GM12873 (cell line): ENCODE measurements around the gene LRRC4C.

Experiments
- TF ChIP-seq, protein P1 (sequence below): IDR thresholded peaks from 2 replicates; pipeline ENCODE4 v1.5.1; 2012; ENCODE audit warnings: low read depth, mild to moderate bottlenecking, moderate library complexity, low read length, control low read depth; ENCODE audit not compliant: insufficient read depth; ENCODE audit errors: missing control alignments

Gene LRRC4C

DNA sequence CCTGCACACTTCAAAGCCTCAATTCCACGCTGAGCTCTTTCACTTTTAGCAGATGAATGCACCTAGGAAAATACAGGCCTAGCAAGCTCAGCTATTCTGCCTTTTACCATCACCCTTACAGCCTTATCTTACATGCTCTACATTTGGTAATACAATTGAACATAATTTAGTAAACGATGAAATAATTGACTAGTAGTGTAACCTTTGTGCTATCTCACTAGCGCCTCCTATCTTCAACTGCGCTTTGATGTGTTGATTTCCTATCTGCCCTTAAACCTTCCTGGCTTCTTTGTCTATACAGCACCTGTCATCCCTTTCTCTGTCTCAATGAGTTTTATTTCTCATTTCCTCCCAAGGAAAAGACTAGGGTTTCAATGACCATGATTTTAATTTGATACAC lies 149.7 kb downstream of the LRRC4C start:
- TF ChIP-seq, protein P1, sequence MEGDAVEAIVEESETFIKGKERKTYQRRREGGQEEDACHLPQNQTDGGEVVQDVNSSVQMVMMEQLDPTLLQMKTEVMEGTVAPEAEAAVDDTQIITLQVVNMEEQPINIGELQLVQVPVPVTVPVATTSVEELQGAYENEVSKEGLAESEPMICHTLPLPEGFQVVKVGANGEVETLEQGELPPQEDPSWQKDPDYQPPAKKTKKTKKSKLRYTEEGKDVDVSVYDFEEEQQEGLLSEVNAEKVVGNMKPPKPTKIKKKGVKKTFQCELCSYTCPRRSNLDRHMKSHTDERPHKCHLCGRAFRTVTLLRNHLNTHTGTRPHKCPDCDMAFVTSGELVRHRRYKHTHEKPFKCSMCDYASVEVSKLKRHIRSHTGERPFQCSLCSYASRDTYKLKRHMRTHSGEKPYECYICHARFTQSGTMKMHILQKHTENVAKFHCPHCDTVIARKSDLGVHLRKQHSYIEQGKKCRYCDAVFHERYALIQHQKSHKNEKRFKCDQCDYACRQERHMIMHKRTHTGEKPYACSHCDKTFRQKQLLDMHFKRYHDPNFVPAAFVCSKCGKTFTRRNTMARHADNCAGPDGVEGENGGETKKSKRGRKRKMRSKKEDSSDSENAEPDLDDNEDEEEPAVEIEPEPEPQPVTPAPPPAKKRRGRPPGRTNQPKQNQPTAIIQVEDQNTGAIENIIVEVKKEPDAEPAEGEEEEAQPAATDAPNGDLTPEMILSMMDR, result peak; percentile 24

DNA sequence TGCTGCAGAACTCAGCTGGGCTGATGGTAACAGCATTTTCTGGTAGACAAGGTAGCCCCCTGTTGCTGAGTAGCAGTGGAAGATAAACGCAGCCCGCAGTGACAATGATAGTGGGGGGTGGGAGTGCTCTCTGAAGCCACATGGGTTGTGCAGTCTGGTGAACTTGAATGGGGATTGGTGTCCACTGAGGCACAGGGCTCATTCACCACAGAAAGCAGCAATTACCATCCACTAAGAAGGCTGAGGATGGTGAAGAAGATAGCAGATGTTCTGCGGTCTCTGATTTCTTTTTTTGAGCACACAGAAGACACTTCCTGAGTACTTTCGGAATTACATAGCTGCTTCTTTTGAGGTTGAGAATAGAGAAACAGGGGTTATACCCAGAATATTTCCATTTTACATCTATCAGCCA lies 150.3 kb downstream of the LRRC4C start:
- TF ChIP-seq, protein P1, result no peak

DNA sequence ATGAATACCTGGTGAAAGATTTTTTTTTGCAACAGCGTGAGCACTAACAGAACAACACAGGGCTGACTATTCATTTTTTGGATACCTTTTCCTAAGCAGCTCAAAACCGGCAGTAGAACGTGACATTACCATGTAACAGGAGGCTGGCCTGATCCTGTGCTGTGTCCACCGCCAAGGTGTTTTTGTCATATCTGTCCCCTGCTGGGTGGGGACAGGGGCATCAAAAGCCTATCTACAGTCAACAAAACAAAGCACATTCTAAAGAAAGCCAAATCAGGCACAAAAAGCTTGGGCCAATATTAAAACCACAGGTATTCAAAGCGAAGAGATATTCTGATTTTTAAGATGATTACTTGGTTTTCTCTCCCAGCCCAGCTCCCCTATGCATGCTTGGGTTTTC lies 151.2 kb downstream of the LRRC4C start:
- TF ChIP-seq, protein P1, result no peak

DNA sequence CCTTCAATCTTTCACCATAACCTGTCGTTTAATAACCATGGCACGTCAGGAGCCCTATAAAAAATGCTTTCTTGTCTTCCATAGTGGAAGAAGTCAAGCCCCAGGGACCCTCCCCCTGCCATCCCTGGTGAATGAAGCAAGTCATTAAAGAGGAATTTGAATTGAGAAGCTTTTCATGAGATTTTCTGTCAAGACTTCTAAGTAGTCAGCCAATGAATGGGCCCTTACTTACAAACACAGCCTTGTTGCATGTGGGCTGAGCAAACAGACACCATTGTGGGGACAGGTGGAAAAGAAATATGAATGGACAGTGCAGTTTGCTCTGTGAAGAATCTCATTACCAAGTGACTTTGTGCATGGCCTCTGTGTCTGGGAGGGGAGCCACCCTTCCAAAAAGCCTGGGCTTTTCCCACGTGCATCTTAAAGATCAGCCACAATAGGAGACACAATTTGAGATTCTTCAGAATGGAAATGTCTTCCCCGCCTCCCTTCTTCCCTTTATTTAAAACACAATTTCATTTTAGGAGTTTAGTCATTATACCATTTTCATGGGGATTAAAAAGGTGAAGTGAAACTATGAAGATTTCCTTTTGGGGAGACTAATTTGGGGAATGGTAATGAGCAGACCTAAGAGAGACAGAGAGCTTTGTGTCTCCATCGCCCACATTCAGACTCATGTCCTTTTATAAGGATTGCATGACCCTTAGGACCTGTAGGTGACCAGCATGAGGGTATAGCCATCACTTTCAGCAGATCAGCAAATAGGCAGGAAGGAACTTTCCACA lies 152.0 kb downstream of the LRRC4C start:
- TF ChIP-seq, protein P1, result no peak

DNA sequence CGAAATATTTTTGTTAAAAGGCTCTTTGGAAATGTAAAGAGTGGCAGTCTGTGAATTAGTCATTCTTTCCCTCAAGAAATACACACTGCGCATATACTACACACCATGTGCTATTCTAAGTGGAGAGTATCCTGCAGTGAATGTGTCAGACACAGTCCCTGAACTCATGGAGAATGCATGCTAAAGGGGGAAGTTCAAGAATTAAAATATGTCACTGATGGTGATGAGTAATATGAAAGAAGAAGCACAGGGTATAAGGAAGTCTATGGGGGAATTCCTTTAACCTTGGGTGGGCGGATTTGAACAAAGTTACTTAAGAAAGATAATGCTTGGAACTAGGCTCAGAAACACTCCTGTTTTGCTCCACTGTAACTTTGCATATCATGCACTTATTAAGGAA lies 153.0 kb downstream of the LRRC4C start:
- TF ChIP-seq, protein P1, result no peak

DNA sequence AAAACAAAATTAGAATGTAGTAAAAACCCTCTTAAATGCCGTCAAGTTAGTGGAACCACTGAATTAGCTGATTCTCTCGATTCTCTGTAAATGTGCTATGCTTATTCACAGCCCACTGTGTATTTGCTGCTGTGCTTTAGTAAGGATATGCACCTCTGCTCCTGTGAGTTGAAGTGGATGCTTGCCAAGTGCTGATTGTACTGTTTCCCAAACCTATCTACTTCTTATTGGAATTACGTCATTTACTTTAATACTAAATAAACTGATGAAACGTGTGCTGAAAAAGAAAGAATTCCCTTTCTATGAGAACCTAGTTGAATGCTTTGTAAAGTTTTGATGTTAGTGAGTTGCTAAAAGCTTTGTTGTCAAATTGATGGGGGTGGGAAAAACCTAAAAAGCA lies 158.4 kb downstream of the LRRC4C start:
- TF ChIP-seq, protein P1, result no peak

DNA sequence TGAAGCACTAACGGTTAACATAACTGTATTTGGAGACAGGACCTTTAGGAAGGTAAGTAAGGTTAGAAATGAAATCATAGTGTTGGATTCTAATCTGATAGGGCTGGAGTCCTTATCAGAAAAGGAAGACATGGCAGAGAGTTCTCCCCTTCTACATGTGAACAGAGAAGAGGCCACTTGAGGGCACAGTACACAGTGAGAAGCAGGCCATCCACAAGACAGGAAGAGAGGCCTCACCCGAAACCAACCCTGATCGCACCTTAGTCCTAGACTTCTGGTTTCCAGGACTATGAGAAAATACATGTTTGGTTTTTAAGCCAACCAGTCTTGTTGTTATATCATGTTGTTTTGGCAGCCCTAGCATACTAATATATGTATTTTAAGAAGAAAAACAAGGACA lies 170.0 kb downstream of the LRRC4C start:
- TF ChIP-seq, protein P1, result peak; percentile 2
